Caki2 (cell line): ENCODE results near the gene EHD4. TPM values are rescaled to one million over a fixed set of nuclear protein-coding genes. Genes with fewer than 3 reads are reported as not detected.

ENCODE experiments used
- DNase-seq: peaks from one replicate; pipeline ENCODE4 v3.0.0-alpha.2; 2015; ENCODE audit warnings: low read depth
- in situ Hi-C: cut with HindIII; loops from 2 replicates; pipeline ENCODE4 v1.10.0; 2016; ENCODE audit warnings: low sequenced_read_pairs, low pct_unique_long_range_greater_than_20kb, mixed read lengths
- total RNA-seq: library from RNA; depleted of rRNA; stranded (reverse); fragments of >200 nt; shearing (Covaris generic); gene quantifications from 2 replicates; pipeline ENCODE4 v1.2.3, GENCODE V29; 2014; ENCODE audit warnings: low replicate concordance; rRNA removed

The EHD4 gene
- total RNA-seq, 1 experiment from 2014 or later = 3.8 TPM

DNA sequence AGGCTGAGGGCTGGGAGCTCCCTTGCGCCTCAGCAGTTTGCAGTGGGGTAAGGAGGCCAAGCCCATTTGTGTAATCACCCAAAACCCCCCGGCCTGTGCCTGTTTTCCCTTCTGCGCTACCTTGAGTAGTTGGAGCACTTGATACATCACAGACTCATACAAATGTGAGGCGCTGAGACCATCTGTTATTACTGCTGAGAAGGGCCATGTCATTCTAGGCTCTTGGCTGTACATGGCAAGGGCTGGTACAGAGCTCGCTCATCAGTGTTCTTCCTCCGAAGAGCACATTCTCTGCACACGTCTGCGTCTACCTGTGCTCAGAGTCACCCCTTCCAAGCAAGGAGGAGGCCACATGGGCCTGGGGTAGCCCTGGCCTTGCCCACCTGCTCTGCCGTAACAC lies 124.4 kb downstream of the EHD4 start:
- in situ Hi-C loops = no loop called here
- no peak for DNase-seq

DNA sequence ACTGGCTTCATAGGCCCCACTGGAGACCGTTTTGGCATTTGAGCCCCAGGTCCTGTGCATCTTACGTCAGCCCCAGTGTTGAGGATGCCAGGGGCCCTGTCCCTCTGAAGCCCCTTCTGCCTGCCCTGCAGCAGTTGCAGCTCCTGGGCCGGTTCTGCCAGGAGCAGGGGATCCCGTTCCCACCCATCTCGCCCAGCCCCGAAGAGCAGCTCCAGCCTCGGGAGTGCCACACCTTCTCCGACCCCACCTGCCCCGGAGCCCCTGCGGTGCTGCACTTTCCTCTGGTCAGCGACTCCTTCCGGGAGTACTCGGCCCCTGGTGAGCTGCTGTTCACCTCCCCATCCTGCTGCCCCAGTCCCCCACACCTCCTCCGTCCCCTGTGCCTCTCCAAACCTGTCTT lies 125.2 kb downstream of the EHD4 start:
- in situ Hi-C loops = no loop called here
- no peak for DNase-seq

Other genes with a start within 250 kb of the EHD4 start
- gene MAPKBP1, start 198.1 kb downstream of the EHD4 start, total RNA-seq = 1.7 and 6.4 TPM in 2 replicates
- gene JMJD7, start 144.5 kb downstream of the EHD4 start, total RNA-seq = 2.8 TPM in 1 of 2 replicates, not detected in the other
- gene PLA2G4B, start 133.7 kb downstream of the EHD4 start, total RNA-seq = not detected in 2 replicates
- gene SPTBN5, start 78.5 kb downstream of the EHD4 start, total RNA-seq = not detected in 2 replicates
- gene PLA2G4E, start 48.5 kb upstream of the EHD4 start, total RNA-seq = not detected in 2 replicates
- not detected in 2 replicates for gene PLA2G4D, start 122.0 kb upstream of the EHD4 start, total RNA-seq
- gene PLA2G4F, start 184.1 kb upstream of the EHD4 start, total RNA-seq = 0.07 TPM in 1 of 2 replicates, not detected in the other
- gene VPS39, start 235.7 kb upstream of the EHD4 start, total RNA-seq = 15.9 and 26.2 TPM in 2 replicates